M059J (cell line): ENCODE results near the gene INTS3. TPM values are rescaled to one million over a fixed set of nuclear protein-coding genes. Genes with fewer than 3 reads are reported as not detected.
"Not testable (repeated sequence)": the region's sequence is repeated elsewhere in the genome, so short reads cannot be mapped to it uniquely, and the experiment has no call there.

ENCODE experiments used
- DNase-seq: peaks from one replicate; pipeline ENCODE4 v3.0.0-alpha.2; 2012; ENCODE audit warnings: low read depth
- total RNA-seq: library from RNA; depleted of rRNA; stranded (reverse); fragments of >200 nt; shearing (Covaris generic); gene quantifications from 2 replicates; pipeline ENCODE4 v1.2.3, GENCODE V29; 2014

The INTS3 gene
- total RNA-seq, 1 experiment from 2014 or later, result 37.0 TPM

DNA sequence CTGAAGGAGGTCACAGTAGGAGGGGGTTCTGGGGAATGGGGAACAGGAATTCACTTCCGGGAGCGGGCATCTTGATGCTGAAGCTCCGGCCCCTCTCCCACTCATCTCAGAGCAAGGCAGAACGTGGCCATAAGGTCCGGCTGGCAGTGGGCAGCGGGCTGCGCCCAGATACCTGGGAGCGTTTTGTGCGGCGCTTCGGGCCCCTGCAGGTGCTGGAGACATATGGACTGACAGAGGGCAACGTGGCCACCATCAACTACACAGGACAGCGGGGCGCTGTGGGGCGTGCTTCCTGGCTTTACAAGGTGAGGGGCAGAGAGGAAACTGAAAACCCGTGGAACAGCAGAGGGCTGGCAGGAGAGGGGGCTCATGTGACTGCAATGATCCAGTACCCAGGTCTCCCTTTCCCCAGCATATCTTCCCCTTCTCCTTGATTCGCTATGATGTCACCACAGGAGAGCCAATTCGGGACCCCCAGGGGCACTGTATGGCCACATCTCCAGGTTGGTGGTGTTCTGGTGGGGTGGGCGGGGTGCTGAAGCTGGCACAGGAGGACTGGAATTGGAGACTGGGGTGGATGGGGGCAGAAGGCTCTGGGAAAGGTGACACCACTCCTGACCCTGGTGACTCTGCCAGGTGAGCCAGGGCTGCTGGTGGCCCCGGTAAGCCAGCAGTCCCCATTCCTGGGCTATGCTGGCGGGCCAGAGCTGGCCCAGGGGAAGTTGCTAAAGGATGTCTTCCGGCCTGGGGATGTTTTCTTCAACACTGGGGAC lies 50.4 kb downstream of the INTS3 start:
- no peak for DNase-seq

DNA sequence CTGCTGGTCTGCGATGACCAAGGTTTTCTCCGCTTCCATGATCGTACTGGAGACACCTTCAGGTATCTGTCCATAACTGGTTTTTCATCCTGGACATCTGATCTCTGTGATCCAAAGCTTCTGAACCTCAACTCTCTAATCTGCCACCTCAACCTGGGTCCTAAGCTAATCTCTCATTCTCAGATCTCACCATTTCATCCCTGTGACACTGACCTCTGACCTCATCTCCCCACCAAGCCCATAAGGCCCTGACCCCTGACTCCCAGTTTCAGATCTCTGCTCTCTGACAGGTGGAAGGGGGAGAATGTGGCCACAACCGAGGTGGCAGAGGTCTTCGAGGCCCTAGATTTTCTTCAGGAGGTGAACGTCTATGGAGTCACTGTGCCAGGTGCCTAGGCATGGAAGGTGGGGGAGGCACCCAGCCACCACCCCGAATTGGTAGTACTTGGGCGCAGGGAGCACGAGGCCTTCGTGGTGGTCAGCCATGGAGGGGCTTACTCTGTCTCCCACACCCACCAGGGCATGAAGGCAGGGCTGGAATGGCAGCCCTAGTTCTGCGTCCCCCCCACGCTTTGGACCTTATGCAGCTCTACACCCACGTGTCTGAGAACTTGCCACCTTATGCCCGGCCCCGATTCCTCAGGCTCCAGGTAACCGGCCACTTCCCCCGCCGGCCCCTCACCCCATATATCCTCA lies 51.1 kb downstream of the INTS3 start:
- DNase-seq, result no peak

DNA sequence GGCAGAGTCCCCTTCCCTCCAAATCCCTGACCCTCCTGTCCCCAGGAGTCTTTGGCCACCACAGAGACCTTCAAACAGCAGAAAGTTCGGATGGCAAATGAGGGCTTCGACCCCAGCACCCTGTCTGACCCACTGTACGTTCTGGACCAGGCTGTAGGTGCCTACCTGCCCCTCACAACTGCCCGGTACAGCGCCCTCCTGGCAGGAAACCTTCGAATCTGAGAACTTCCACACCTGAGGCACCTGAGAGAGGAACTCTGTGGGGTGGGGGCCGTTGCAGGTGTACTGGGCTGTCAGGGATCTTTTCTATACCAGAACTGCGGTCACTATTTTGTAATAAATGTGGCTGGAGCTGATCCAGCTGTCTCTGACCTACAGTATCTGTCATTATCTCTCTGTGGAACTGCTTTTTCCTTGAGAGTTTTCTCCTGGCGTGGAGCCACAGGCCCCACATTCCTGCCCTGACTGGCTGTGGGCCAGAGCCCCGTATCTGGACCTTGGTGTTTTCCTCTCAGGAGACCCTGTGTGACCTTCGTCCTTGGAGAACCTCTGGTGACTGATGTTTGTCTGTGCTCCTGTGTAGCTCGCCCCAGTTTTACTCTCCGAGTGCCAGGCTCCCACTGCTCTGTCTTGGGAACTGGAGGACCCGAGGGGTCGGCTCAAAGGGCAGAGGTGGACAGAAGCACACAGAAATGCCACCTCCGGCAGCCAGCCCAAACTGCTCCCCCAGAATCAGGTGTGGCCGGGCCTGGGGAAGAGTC lies 52.1 kb downstream of the INTS3 start:
- DNase-seq, result no peak

DNA sequence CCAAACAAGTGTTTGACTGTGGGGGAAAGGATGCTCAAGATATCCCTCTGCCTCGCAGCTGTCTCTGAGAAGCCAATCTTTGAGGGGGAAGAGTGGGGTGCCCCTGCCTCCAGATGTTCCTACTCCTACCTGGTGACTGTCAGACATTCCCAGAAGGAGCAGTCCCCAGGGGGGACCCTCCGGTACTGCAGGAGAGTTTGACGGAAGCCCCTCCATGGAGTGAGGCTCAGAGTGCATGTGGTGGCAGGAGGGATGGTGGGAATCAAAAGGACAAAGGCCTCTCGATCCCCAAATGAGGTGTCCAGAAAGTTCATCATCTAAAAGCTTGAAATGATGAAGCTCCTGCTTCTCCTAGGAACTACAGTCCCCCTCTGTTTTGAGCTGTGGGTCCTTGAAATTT lies 52.7 kb downstream of the INTS3 start:
- no peak for DNase-seq

DNA sequence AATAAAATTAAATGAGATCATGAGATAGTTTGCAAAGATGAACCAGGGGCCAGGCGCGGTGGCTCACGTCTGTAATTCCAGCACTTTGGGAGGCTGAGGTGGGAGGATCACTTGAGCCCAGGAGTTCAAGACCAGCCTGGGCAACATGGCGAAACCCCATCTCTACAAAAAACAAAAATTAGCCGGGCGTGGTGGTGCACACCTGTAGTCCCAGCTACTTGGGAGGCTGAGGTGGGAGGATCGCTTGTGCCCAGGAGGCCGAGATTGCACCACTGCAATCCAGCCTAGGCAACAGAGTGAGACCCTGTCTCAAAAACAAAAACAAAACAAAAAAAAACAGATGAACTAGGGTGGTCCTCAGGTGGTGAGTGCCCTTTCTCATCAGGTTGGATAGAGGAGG lies 54.8 kb downstream of the INTS3 start:
- DNase-seq, result not testable (repeated sequence)

DNA sequence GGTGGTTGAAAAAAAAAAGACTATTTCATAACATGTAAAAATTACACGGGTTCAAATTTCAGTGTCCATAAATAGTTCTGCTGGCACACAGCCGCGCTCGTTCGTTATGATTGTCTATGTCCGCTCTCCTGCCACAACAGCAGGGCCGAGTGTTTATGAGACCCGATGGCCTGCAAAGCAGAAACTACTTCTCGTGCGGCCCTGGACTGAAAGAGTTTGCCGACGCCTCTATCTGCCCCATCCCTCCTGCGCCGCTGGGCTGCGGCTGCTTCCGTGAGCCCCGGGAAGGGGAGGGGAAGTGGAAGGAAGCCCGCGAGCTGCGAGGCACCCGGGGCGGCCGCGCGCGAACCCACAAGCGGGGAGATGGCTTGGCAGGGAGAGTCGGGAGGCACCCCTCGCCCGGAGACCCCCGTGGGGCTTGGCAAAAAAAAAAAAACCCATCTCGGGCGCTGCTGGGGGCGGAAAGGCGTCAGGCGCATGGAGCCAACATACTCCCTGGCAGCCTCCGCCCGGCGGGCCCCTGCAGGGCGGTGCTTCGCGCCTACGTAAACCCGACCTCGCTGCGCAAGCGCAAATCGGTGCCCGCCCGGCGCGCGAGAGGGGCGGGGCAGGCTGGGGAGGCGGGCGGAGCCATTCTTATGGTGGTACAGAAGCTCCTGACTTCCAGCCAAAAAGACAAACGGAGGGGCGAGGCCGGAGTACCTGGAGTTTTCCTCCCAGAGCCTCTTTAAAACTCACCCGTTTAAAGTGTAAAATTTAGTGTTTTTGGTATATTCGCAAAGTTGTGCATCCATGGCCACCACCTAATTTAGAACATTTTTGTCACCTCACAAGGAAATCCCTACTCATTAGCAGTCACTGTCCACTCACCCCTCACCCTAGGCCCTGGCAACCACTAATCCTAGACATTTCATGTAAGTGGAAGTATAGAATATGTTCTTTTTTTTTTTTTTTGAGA lies 55.7 kb downstream of the INTS3 start:
- DNase-seq, result peak; percentile 84

DNA sequence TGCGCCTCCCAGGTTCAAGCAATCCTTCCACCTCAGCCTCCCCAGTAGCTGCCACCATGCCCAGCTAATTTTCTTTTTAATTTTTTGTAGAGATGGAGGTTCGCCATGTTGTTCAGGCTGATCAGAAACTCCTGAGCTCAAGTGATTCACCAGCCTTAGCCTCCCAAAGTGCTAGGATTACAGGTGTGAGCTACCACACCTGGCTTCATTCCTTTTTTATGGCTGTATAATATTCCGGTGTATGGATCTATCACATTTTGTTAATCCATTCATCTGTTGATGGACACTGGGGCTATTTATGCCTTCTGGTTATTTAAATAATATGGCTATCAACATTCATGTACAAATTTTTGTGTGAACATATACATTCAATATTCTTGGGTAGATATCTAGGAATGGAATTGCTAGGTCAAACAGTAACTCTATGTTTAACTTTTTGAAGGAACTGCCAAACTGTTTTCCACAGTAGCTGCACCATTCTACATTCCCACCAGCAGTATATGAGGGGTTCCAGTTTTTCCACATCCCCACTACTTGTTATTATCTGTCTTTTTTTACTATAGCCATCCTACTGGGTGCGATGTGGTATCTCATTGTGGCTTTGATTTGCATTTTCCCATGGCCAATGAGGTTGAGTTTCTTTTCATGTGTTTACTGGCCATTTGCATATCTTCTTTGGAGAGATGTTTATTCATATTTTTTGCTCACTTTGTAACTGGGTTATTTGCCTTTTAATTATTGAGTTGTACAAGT lies 58.4 kb downstream of the INTS3 start:
- DNase-seq, result no peak

DNA sequence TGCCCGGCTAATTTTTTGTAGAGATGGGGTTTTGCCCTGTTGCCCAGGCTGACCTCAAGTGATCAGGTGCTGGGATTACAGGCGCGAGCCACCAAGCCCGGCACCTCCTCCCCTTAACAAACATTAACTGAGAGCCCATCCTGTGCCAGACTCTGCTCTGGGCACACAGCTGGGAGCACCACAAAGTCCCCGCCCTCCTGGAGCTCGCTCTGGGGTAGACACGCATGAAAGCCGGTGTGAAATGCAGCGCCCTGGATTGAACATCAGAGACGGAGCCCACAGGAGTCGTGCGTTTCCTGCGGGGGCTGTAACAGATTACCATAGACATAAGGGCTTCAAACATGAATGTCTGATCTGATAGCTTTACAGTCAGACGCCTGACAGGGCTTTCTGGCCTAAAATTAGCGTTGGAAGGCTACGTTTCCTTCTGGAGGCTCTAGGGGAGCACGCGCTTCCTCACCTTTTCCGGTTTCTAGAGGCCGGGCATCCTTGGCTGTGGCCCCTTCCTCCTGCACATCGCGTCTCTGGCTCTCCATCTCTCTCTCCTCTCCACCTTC lies 61.7 kb downstream of the INTS3 start:
- no peak for DNase-seq

DNA sequence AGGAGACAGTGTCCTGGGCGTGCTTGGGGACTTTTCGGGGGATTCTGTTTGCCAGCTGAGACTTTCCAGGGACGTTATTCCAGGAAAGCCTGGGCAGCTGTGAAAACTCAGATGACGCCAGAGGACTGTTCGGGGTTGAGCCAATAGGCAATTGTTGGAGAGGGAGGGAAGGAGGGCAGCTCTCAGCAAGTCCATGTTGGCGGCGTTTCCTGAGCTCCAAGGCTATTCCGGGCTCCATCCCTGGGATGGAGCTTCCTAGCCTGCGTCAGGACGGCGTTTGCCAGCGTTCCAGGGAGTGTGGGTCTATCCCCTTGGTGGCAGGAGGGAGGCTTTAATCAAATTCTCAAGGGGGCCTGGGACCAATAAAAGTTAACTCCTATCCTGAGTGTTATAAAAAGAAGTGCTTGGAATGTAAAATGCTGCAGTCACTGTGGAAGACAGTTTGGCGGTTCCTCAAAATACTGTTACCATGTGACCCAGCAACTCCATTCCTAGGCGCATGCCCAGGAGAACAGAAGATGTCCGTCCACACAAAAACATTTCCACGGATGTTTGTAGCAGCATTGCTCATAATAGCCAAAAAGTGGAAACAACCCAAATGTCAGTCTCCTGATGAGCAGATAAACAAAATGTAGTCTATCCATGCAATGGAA lies 62.6 kb downstream of the INTS3 start:
- DNase-seq, result peak; percentile 42

DNA sequence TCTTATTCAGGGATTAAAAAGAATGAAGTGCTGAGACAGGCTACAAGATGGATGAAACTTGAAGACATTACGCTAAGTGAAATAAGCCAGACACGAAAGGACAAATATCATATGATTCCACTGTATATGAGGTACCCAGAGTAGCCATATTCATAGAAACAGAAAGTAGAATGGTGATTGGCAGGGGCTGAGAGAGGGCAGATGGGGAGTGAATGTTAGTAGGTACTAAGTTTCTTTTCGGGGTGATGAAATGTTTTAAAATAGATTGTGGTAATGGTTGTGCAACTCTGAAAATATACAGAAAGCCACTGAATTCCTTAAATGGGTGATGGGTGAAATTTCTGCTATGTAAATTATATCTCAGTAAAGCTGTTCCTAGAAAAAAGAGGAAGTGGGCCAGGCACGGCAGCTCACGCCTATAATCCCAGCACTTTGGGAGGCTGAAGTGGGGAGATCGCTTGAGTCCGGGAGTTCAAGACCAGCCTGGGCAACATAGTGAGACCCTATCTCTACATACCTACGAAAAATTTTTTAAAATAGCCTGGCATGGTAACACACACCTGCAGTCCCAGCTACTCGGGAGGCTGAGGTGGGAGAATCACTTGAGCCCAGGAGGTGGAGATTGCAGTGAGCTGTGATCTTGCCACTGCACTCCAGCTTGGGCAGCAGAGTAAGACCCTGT lies 63.3 kb downstream of the INTS3 start:
- peak; percentile 81 for DNase-seq

DNA sequence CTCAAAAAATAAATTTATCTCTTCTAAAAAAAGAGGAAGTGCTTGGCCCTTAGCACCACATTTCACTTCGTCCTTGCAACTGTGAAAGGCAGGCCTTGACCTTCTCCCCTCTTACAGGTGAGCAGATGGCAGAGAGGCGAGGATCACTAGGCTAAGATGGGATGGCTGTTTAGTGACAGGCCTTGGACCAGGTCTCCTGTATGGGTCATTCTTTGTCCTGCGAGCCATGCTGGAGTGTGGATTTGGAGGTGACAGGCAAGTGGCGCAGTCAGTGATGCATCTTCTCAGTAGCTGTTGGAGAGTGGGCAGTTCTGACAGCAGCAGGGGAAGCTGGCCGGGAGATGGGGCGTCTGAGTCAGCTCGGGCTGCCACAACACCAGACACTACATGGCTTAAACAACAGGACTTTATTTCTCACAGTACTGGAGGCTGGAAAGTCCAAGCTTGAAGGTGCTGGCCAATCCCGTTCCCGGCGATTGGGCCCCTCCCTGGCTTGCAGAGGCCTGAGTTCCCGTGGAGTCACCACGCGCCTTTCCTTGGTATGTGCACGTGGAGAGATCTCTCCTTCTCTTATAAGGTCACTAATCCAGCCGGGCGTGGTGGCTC lies 63.9 kb downstream of the INTS3 start:
- DNase-seq, result peak; percentile 63

DNA sequence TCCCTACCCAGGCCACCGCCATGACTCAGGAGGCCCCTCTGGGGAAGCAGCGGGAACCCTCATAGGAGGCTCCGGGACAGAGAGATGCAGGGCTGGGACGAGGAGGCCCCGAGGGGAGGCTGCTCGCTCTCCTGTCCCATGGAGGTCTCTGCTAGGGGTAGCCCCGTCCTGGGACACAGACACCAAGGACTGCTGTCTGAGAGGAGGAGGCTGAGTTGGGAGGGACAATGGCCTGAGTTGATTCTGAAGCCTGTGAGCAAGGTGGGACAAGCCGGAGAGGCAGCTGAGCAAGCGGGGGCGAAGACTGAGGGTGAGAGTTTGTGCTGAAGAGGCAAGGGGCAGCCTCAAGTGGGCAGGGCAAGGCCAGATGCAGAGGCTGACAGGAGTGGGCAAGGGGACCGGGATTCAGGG lies 64.8 kb downstream of the INTS3 start:
- no peak for DNase-seq

DNA sequence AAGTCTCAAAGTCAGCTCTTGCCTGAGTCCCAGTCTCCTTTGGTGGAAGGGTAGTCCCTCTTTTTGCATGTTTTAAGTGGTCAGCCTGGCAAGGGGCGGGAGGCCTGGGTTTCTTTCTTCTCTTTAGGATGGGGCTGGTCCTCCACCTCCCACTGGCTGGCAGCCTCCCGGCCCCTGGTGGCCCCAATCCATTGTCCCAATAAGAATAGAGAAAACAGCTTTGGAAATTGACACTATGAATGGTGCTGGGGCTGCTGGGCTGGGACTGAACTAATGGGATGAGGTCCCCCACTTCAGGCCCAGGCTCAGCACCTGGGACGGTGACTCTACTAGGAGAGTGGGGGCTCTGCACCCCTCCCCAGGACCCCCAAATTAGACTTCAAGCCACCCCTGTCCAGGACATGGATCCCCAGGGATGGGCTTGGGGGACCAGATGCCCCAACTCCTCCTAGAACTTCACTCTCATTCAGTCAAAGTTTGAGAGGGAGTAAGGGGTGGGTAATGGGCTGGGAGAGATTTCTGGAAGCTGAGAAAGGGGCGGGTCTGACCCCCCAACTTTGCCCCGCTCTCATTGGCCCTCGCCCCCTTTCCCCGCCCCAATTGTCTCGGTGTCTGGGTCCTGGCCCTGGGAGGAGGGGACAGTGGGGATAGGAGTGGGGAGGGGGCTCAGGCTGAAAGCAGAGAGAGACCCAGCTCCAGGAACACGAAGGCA lies 65.6 kb downstream of the INTS3 start:
- no peak for DNase-seq

DNA sequence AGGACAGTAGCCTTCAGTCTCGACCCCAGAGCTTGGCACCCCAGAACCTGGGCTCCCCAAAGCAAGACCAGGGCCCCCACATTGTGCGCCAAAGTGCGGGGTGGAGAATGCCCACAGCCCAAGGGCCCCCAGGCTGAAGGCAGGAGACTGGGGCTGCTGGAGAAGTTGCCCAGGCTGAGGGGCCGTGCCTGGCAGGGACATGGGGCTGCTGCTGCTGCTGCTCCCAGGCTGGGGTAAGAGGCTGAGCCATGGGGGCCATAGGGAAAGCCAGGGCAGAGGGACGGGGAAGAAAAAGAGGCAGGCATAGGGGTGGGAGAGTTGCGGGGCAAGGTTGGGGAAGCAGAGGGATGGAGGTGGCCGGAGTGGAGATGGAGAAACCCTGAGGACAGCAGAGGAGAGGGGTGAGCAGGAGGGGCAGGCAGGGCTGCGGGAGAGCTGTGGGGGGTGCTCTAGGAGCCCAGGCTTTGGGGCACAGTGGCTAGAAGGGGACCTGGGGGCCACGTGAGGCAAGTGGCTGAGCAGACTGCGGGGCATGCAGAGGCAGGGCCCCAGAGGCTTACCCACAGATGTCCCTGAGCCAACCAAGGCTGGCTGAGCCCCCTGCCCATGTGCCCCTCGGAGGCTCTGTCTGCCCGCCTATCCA lies 66.2 kb downstream of the INTS3 start:
- no peak for DNase-seq

DNA sequence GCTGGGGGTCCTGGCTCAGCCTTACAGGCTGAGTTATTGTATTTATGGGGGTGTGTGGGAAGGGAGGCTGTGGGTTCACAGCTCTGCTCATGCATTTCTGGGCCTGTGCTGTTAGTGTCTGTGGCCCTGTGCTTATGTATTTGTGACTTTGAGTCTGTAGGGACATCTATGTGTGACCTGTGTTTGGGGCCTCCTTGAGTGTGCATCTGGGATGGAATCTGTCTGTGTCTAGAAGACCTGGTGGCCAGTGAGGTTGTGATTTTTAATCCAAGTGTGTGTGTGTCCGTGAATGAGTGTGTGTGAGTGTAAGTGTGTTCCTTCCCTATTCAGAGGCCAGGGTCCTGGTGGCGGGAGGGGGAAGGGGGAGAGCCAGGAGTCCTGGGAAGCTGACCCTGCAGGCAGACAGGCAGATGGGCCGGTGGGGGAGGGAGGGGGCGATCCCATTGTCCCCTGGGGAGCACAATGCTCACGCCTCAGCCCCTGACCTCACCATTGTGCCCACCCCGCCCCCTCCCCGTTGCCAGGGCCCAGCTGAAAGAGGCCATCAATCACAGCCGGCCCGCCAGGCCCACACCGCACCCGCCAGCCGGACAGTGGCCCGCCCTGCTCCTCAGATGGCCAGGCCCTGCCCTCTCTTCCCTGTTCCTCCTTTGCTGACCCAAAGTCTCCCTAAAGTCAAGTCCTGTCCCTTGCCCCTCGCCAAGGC lies 66.9 kb downstream of the INTS3 start:
- no peak for DNase-seq

DNA sequence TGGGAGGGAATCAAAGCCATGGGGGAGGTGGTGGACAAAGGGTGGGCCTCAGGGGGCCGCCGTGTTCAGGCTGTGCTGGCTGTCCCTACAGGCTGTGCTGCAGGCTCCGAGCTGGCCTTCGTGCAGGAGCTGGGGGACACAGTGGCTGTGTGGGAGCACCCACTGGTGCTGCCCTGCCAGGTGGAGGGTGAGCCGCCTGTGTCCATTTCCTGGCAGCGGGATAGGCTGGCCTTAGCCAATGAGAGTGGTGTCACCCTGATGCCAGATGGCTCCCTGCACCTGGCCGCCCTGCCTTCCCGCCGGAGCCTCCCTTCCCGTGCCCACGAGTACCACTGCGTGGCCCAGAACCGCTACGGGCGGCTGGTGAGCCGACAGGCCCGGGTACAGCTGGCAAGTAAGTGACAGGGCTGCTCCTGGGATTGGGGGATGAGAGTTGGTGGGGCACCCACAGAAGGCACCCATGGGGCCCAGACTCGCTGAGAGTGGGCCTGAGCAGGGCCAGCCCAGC lies 67.5 kb downstream of the INTS3 start:
- DNase-seq, result no peak
